Esophagus squamous epithelium (tissue), 4 donors: ENCODE data around the gene LAMA1.

Source experiments
- POLR2A ChIP-seq, 4 donors: fragments of 450-650 bp; IDR thresholded peaks; one replicate each; pipeline ENCODE4 v1.6.1; 2017; ENCODE audit warnings: antibody characterized with exemption in 4 of 4, mild to moderate bottlenecking in 4 of 4, moderate library complexity in 3 of 4
- TF ChIP-seq, protein P1 (sequence below), 6 experiments: fragments of 450-650 bp in 4 of 6; fragments of 200-600 bp in 2 of 6; sonication (generic) in 2 of 6; IDR thresholded peaks; one replicate each; pipeline ENCODE4 v1.5.1; 2016 to 2019; ENCODE audit warnings: antibody characterized with exemption in 6 of 6, mild to moderate bottlenecking in 4 of 6, moderate library complexity in 4 of 6

DNA sequence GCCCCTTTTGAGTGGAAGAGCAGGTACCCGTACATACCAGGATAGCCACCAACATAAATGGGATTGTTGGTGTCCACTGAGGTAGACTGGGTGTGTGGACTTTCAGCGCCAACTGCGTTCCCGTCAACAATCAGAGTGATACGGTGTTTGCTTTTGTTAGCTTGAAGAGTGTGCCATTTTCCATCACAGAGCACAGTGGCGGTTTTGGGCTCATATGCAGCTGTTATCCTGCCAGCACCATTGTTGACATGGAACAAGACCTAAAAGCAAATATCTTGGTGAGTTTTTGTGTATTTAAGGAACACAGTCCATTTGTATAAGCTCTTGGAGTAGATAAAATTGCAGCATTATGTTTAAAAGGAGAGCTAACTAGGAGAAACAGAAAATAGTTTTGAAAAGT lies 174.5 kb downstream of the LAMA1 start:
- TF ChIP-seq POLR2A (IDR thresholded peaks at IDR 0.05) = no peak
- TF ChIP-seq, protein P1, sequence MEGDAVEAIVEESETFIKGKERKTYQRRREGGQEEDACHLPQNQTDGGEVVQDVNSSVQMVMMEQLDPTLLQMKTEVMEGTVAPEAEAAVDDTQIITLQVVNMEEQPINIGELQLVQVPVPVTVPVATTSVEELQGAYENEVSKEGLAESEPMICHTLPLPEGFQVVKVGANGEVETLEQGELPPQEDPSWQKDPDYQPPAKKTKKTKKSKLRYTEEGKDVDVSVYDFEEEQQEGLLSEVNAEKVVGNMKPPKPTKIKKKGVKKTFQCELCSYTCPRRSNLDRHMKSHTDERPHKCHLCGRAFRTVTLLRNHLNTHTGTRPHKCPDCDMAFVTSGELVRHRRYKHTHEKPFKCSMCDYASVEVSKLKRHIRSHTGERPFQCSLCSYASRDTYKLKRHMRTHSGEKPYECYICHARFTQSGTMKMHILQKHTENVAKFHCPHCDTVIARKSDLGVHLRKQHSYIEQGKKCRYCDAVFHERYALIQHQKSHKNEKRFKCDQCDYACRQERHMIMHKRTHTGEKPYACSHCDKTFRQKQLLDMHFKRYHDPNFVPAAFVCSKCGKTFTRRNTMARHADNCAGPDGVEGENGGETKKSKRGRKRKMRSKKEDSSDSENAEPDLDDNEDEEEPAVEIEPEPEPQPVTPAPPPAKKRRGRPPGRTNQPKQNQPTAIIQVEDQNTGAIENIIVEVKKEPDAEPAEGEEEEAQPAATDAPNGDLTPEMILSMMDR (IDR thresholded peaks at IDR 0.05) = no peak
